GM20431 (cell line): ENCODE data around the gene FAM13C.
"Not testable (repeated sequence)": the region's sequence is repeated elsewhere in the genome, so short reads cannot be mapped to it uniquely, and the experiment has no call there.

ENCODE experiments used
- in situ Hi-C: fragments of 300-500 bp; cut with MseI, MboI; formaldehyde crosslinking; loops from one replicate; pipeline ENCODE4 v1.15.0; 2020; ENCODE audit warnings: low sequenced_read_pairs; ENCODE audit not compliant: unreplicated experiment

FAM13C gene

GRCh38 chr10:59243611-59244195 is 118.6 kb downstream of the FAM13C start:
- in situ Hi-C loops = no loop called here

GRCh38 chr10:59242991-59243390 is 119.4 kb downstream of the FAM13C start:
- in situ Hi-C loops = no loop called here

GRCh38 chr10:59242057-59242456 is 120.3 kb downstream of the FAM13C start:
- in situ Hi-C loops = no loop called here

- in situ Hi-C loops = no loop called here
Observed at GRCh38 chr10:59240582-59241183, 121.7 kb downstream of the FAM13C start.

GRCh38 chr10:59239108-59239507 is 123.2 kb downstream of the FAM13C start:
- in situ Hi-C loops = not testable (repeated sequence)

GRCh38 chr10:59237775-59238174 is 124.6 kb downstream of the FAM13C start:
- in situ Hi-C loops = no loop called here

GRCh38 chr10:59236064-59236697 is 126.2 kb downstream of the FAM13C start:
- in situ Hi-C loops = no loop called here

GRCh38 chr10:59234816-59235429 is 127.4 kb downstream of the FAM13C start:
- in situ Hi-C loops = no loop called here

- in situ Hi-C loops = no loop called here
Observed at GRCh38 chr10:59234194-59234593, 128.2 kb downstream of the FAM13C start.

GRCh38 chr10:59229441-59229840 is 132.9 kb downstream of the FAM13C start:
- in situ Hi-C loops = no loop called here

- in situ Hi-C loops = no loop called here
Observed at GRCh38 chr10:59227136-59227673, 135.1 kb downstream of the FAM13C start.

- in situ Hi-C loops = no loop called here
Observed at GRCh38 chr10:59225211-59225610, 137.1 kb downstream of the FAM13C start.

- in situ Hi-C loops = not testable (repeated sequence)
Observed at GRCh38 chr10:59223597-59223996, 138.8 kb downstream of the FAM13C start.

- in situ Hi-C loops = no loop called here
Observed at GRCh38 chr10:59222788-59223187, 139.6 kb downstream of the FAM13C start.

GRCh38 chr10:59216178-59216869 is 146.0 kb downstream of the FAM13C start:
- in situ Hi-C loops = no loop called here

GRCh38 chr10:59214160-59214559 is 148.2 kb downstream of the FAM13C start:
- in situ Hi-C loops = no loop called here

- in situ Hi-C loops = no loop called here
Observed at GRCh38 chr10:59212301-59212798, 150.0 kb downstream of the FAM13C start.

GRCh38 chr10:59206204-59206720 is 156.1 kb downstream of the FAM13C start:
- in situ Hi-C loops = no loop called here
